Neutrophil (primary cell): ENCODE measurements around the gene DLK1.

ENCODE experiments used
- H3K27ac ChIP-seq: fragments of 200-600 bp; sonication (generic); 2 replicates; pipeline ENCODE4 v1.5.1; 2016; ENCODE audit warnings: mild to moderate bottlenecking, moderate library complexity
- H3K27me3 ChIP-seq: fragments of 200-600 bp; sonication (generic); 2 replicates; pipeline ENCODE4 v1.6.0; 2016; ENCODE audit warnings: mild to moderate bottlenecking
- H3K36me3 ChIP-seq: fragments of 200-600 bp; sonication (generic); 2 replicates; pipeline ENCODE4 v1.5.1; 2017
- H3K4me1 ChIP-seq, 2 experiments: fragments of 200-600 bp in 1 of 2; sonication (generic) in 1 of 2; 1 replicate in 1 of 2; 2 replicates in 1 of 2; pipeline versions ENCODE4 v1.5.1 to v1.6.1; 2013 to 2016; ENCODE audit warnings: low read depth in 1 of 2, low read length in 1 of 2, mild to moderate bottlenecking in 1 of 2, moderate library complexity in 1 of 2; ENCODE audit not compliant: control insufficient read depth in 1 of 2, insufficient read depth in 1 of 2
- H3K4me3 ChIP-seq, 2 experiments: fragments of 200-600 bp in 1 of 2; sonication (generic) in 1 of 2; 1 replicate in 1 of 2; 2 replicates in 1 of 2; pipeline ENCODE4 v1.5.1; 2013 to 2016; ENCODE audit warnings: low read depth in 1 of 2, low read length in 1 of 2, mild to moderate bottlenecking in 1 of 2, moderate library complexity in 1 of 2
- H3K9me3 ChIP-seq: fragments of 200-600 bp; sonication (generic); 2 replicates; pipeline ENCODE4 v1.5.1; 2016
- CTCF ChIP-seq: fragments of 200-600 bp; sonication (generic); IDR thresholded peaks from 2 replicates; pipeline ENCODE4 v1.5.1; 2016; ENCODE audit warnings: antibody characterized with exemption

The DLK1 gene

GRCh38 chr14:100710826-100711462, 15.7 kb upstream of the DLK1 start:
- no peaks in the 10 kb centered on the region for H3K27me3 ChIP-seq
- peak overlapping the region; percentile 41 to 48 for H3K4me3 ChIP-seq
- no peaks in the 10 kb centered on the region for H3K36me3 ChIP-seq
- H3K27ac ChIP-seq = peak overlapping the region; percentile 81
- TF ChIP-seq CTCF = no peak
- H3K9me3 ChIP-seq = no peaks in the 10 kb centered on the region
- H3K4me1 ChIP-seq = peaks cover 58 to 68% of the 10 kb centered on the region in 2 experiments

- Histone ChIP-seq H3K4me3 (peak overlapping the region; percentile 41 to 48), H3K4me1 (peaks cover 56 to 64% of the 10 kb centered on the region in 2 experiments), H3K36me3 (no peaks in the 10 kb centered on the region), H3K27me3 (no peaks in the 10 kb centered on the region), H3K9me3 (no peaks in the 10 kb centered on the region), H3K27ac (peak overlapping the region; percentile 81)
- no peak for TF ChIP-seq CTCF
These were observed 15.2 kb upstream of the DLK1 start for GRCh38 chr14:100711493-100711892.

GRCh38 chr14:100712490-100712889, 14.2 kb upstream of the DLK1 start:
- H3K36me3 ChIP-seq = no peaks in the 10 kb centered on the region
- H3K27ac ChIP-seq = peak overlapping the region; percentile 81
- H3K9me3 ChIP-seq = no peaks in the 10 kb centered on the region
- no peaks in the 10 kb centered on the region for H3K27me3 ChIP-seq
- no peak for TF ChIP-seq CTCF
- H3K4me3 ChIP-seq = no peak overlapping the region
- H3K4me1 ChIP-seq = peaks cover 55 to 61% of the 10 kb centered on the region in 2 experiments

- Histone ChIP-seq H3K36me3 (no peaks in the 10 kb centered on the region), H3K27me3 (no peaks in the 10 kb centered on the region), H3K4me1 (peaks cover 67 to 68% of the 10 kb centered on the region in 2 experiments), H3K4me3 (no peak overlapping the region), H3K9me3 (no peaks in the 10 kb centered on the region), H3K27ac (no peak overlapping the region)
- TF ChIP-seq CTCF = no peak
These were observed 13.0 kb upstream of the DLK1 start for GRCh38 chr14:100713705-100714104.

- Histone ChIP-seq H3K27ac (no peak overlapping the region), H3K9me3 (no peaks in the 10 kb centered on the region), H3K4me1 (peaks cover 67% of the 10 kb centered on the region in 2 experiments), H3K27me3 (no peaks in the 10 kb centered on the region), H3K4me3 (no peak overlapping the region), H3K36me3 (no peaks in the 10 kb centered on the region)
- TF ChIP-seq CTCF = no peak
These were observed 12.3 kb upstream of the DLK1 start for GRCh38 chr14:100714258-100714892.
